Measurements from ENCODE around the gene PRLR. TPM values are rescaled to one million over a fixed set of nuclear protein-coding genes. Genes with fewer than 3 reads are reported as not detected.

PRLR gene
- total and polyA plus RNA-seq, 2 of the 8 experiments (the other 6 are each of a cell fraction or from before 2014, with no cell fraction given) = 0.53 to 2.5 TPM

- no peak for TF ChIP-seq GABPA (IDR thresholded peaks at IDR 0.05; ENCODE audit: borderline replicate concordance, insufficient read depth, low read length)
- no peak for TF ChIP-seq TEAD4 (IDR thresholded peaks at IDR 0.05; ENCODE audit: low read depth, low read length)
- TF ChIP-seq BACH1 (IDR thresholded peaks at IDR 0.05; ENCODE audit: low read length) = no peak
- no peak for TF ChIP-seq SIX5 (IDR thresholded peaks at IDR 0.05; ENCODE audit: low read depth, low read length)
- 0 out of 4 replicates have a peak, but pooled peaks of 1 of the 2 experiments have one; percentile 44 for TF ChIP-seq SIN3A (conservative IDR thresholded peaks at IDR 0.05 in 1 of 2, IDR thresholded peaks at IDR 0.05 in 1 of 2; ENCODE audit: low read depth in 1 of 2, low read length in 2 of 2)
- no peak for TF ChIP-seq YY1 (IDR thresholded peaks at IDR 0.05; ENCODE audit: low read depth, low read length)
- TF ChIP-seq TBP (IDR thresholded peaks at IDR 0.05; ENCODE audit: low read depth, low read length) = peak; percentile 76
- peak; percentile 83 for TF ChIP-seq RAD21 (IDR thresholded peaks at IDR 0.05 in 1 of 2, conservative IDR thresholded peaks at IDR 0.05 in 1 of 2; ENCODE audit: low read depth in 2 of 2, low read length in 2 of 2)
- no peak for TF ChIP-seq CEBPB (IDR thresholded peaks at IDR 0.05; ENCODE audit: low read depth, low read length)
- TF ChIP-seq RBBP5 (IDR thresholded peaks at IDR 0.05; ENCODE audit: borderline replicate concordance, low read depth, low read length) = peak; percentile 73; the same call in 1 of the 2 replicates
- TF ChIP-seq SP4 (IDR thresholded peaks at IDR 0.05; ENCODE audit: low read length) = no peak; the same call in 1 of the 2 replicates
- TF ChIP-seq TAF1 (IDR thresholded peaks at IDR 0.05; ENCODE audit: low read depth, low read length) = peak; percentile 53; the same call in 1 of the 2 replicates
- peak in 2 of 3 experiments; percentile 67 to 76; a peak in 3 of 4 replicates for TF ChIP-seq CTCF (IDR thresholded peaks at IDR 0.05; ENCODE audit: control extremely low read depth in 1 of 3, insufficient read depth in 1 of 3, low read depth in 1 of 3, low read length in 3 of 3)
- no peak for TF ChIP-seq RXRA (IDR thresholded peaks at IDR 0.05; ENCODE audit: insufficient read depth, low read depth, low read length)
- TF ChIP-seq POLR2A (IDR thresholded peaks at IDR 0.05; ENCODE audit: control extremely low read depth in 1 of 2, low read depth in 2 of 2, low read length in 2 of 2) = peak in 1 of 2 experiments; percentile 41; a peak in 1 of 3 replicates
- TF ChIP-seq USF2 (IDR thresholded peaks at IDR 0.05; ENCODE audit: low read length) = no peak
- peak; percentile 89 for TF ChIP-seq ASH2L (IDR thresholded peaks at IDR 0.05; ENCODE audit: low read length)
- TF ChIP-seq KDM1A (IDR thresholded peaks at IDR 0.05; ENCODE audit: borderline replicate concordance, low read length) = peak; percentile 50; the same call in 1 of the 2 replicates
- peak; percentile 70 for TF ChIP-seq POLR2AphosphoS5 (IDR thresholded peaks at IDR 0.05; ENCODE audit: low read depth, low read length)
These were observed 930 bp downstream of the PRLR start (continued) for GRCh38 chr5:35229076-35230037.
